Measurements from ENCODE around the gene NRG4. TPM values are rescaled to one million over a fixed set of nuclear protein-coding genes. Genes with fewer than 3 reads are reported as not detected.
A peak's percentile ranks its signal among the peaks of the same experiment; 100 is the strongest.

Gene NRG4
- total and polyA plus RNA-seq, 2 of the 8 experiments (the other 6 are each of a cell fraction or from before 2014, with no cell fraction given) = 0.24 TPM; not detected in 1

- Histone ChIP-seq H2AFZ (ENCODE audit: low read length) (no peak overlapping the region; the same call in 1 of the 2 replicates), H3K27ac (ENCODE audit: low read depth, low read length) (no peak overlapping the region), H3K56ac (replicated peaks; ENCODE audit: insufficient read length, low read depth, low read length) (no peak overlapping the region), H3K79me2 (ENCODE audit: control insufficient read depth in 1 of 2, insufficient read depth in 2 of 2, low read length in 2 of 2) (no peaks in the 10 kb centered on the region), H3K9ac (replicated peaks in 1 of 4; ENCODE audit: extremely low read depth in 1 of 4, low read depth in 3 of 4, low read length in 3 of 4) (no peak overlapping the region), H4K5ac (ENCODE audit: insufficient read length, low read depth, low read length) (no peak overlapping the region), H3K36me3 (ENCODE audit: control insufficient read depth in 2 of 4, insufficient read depth in 4 of 4, low read length in 3 of 4) (no peaks in the 10 kb centered on the region), H4K8ac (ENCODE audit: extremely low read depth, insufficient read depth, low read length) (no peak overlapping the region), H4K91ac (replicated peaks; ENCODE audit: insufficient read length, low read length) (no peak overlapping the region), H2AK5ac (ENCODE audit: low read depth, low read length) (no peak overlapping the region), H3K9me3 (ENCODE audit: insufficient read depth in 2 of 2, low read depth in 1 of 2, low read length in 1 of 2) (no peaks in the 10 kb centered on the region), H3K27me3 (replicated peaks in 1 of 4; ENCODE audit: control insufficient read depth in 3 of 4, extremely low read depth in 1 of 4, insufficient read depth in 3 of 4, low read length in 3 of 4) (peaks cover 0 to 14% (median 3%) of the 10 kb centered on the region in 4 experiments; a peak in 5 of 7 replicates), H2BK20ac (ENCODE audit: low read length) (no peak overlapping the region), H3K4me2 (ENCODE audit: insufficient read depth in 1 of 2, low read depth in 2 of 2, low read length in 2 of 2) (peak overlapping the region; percentile 1 to 50; a peak in 2 of 4 replicates), H2BK120ac (replicated peaks; ENCODE audit: low read depth, low read length) (no peak overlapping the region), H3K4me1 (replicated peaks in 1 of 4; ENCODE audit: control insufficient read depth in 3 of 4, insufficient read depth in 4 of 4, low read length in 3 of 4) (peaks cover 0 to 16% (median 6%) of the 10 kb centered on the region in 4 experiments; a peak in 6 of 7 replicates), H3K23ac (ENCODE audit: insufficient read length) (no peak overlapping the region), H3K4ac (replicated peaks; ENCODE audit: insufficient read length, low read depth, low read length) (no peak overlapping the region), H2BK15ac (ENCODE audit: low read length) (no peak overlapping the region), H2BK5ac (ENCODE audit: low read depth, low read length) (no peak overlapping the region), H3K79me1 (ENCODE audit: low read depth, low read length) (no peaks in the 10 kb centered on the region), H4K20me1 (replicated peaks in 1 of 2; ENCODE audit: control insufficient read depth in 1 of 2, insufficient read depth in 2 of 2, low read length in 2 of 2) (no peaks in the 10 kb centered on the region), H3K18ac (ENCODE audit: extremely low read depth, low read length) (no peak overlapping the region), H3K14ac (ENCODE audit: insufficient read length) (no peak overlapping the region), H3K23me2 (ENCODE audit: low read depth, low read length) (peaks cover 5% of the 10 kb centered on the region; the same call in 1 of the 2 replicates), H2BK12ac (ENCODE audit: low read depth, low read length) (no peak overlapping the region), H3K4me3 (ENCODE audit: extremely low read depth in 1 of 4, insufficient read depth in 2 of 4, low read depth in 3 of 4, low read length in 4 of 4) (0 out of 8 replicates have a peak overlapping the region, but pooled peaks of 1 of the 4 experiments have one; percentile 16)
- DNase-seq (ENCODE audit: low read depth in 1 of 2, low spot score in 2 of 2) = no peak
- POLR2A ChIA-PET (ENCODE audit: partially characterized antibody) = no interaction called here
- FAIRE-seq = no peak
- TF ChIP-seq, protein P1, sequence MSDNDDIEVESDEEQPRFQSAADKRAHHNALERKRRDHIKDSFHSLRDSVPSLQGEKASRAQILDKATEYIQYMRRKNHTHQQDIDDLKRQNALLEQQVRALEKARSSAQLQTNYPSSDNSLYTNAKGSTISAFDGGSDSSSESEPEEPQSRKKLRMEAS (IDR thresholded peaks at IDR 0.05) = no peak
- no peak for TF ChIP-seq SP2 (IDR thresholded peaks at IDR 0.05; ENCODE audit: low read length)
- TF ChIP-seq RBBP5 (IDR thresholded peaks at IDR 0.05; ENCODE audit: borderline replicate concordance, low read depth, low read length) = no peak
- CTCF ChIA-PET (ENCODE audit: partially characterized antibody) = interaction anchor here (0.5 to 5.9 kb wide), 26 partner anchors 9 to 247 kb away, joined by 3 to 164 read pairs (median 5); no protein-coding TSS in a partner anchor
- WGBS, 2 experiments (ENCODE audit: extremely low coverage in 1 of 2, insufficient coverage in 1 of 2, insufficient read length in 1 of 2, insufficient replicate concordance in 2 of 2, low coverage in 1 of 2, low lambda C conversion rate in 2 of 2, missing lambda C conversion rate in 1 of 2) = 57% methylated on average over 3 of the region's 3 CpGs; no CpG with 5 or more reads in 1 of the 2 experiments
Measured at GRCh38 chr15:76056931-76057330, 44.7 kb upstream of the NRG4 start.
